ENCODE data around the gene LYL1. TPM values are rescaled to one million over a fixed set of nuclear protein-coding genes. Genes with fewer than 3 reads are reported as not detected.
A peak's percentile ranks its signal among the peaks of the same experiment; 100 is the strongest.

Gene LYL1
- total and polyA plus RNA-seq, 4 donors = 12.9 to 34.1 (median 20.7) TPM

DNA sequence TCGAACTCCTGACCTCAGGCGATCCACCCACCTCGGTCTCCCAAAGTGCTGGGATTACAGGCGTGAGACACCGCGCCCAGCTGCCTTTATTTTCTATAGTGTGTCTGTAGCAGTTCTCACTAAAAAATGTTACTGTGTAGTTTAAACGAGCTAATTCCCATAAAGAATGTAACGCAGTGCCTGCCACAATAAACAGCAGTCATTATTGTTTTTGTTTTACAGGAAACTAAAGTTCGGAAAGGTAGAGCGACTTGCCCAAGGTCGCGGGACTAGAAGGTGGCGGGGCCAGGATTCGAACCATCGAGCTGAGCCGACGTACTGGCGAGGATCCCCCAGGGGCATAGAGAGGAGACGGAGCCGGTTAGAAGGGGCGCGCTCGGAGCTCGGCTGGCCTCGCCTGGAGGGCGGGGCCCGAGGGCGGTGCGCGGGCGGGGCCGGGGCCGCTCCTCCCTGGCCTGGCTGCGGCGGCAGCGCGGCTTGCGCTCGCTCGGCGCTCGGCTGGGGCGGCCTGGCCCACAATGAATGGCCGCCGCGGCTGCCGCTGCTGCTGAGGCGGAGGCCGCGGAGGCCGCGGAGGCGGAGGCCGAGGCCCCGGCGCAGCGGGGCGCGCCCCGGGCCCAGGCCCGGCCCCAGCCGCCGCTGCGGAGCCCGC, 15.2 kb upstream of the LYL1 start, which contains the start of gene NACC1:
Gene NACC1, plus strand, starts transcription at position 493 of the 652 bp plus-strand sequence. CDS start 16,944 bp downstream, outside the sequence.
- ATAC-seq (ENCODE audit: insufficient read depth, low FRiP score) (peak; percentile 88), DNase-seq (peak; percentile 89 to 94 (median 94))
- Histone ChIP-seq H3K9ac (ENCODE audit: insufficient read depth in 1 of 2, low read length in 2 of 2) (peak within 1 kb of the TSS in 1 of 2 donors; percentile 75), H3K4me1 (ENCODE audit: control insufficient read depth in 5 of 5, insufficient read depth in 5 of 5, low read length in 5 of 5) (peaks cover 0 to 29% (median 9%) of the 10 kb centered on the region in 5 donors), H3K27ac (ENCODE audit: low read depth in 1 of 2, low read length in 1 of 2) (peak within 1 kb of the TSS; percentile 76), H3K9me3 (ENCODE audit: control insufficient read depth in 4 of 4, insufficient read depth in 3 of 4, low read length in 3 of 4) (no peaks in the 10 kb centered on the region), H3K36me3 (ENCODE audit: control insufficient read depth in 4 of 4, insufficient read depth in 4 of 4, low read length in 4 of 4) (peaks cover 0 to 5% (median 2%) of the 10 kb centered on the region in 4 donors), H3K4me3 (peak within 1 kb of the TSS; percentile 97), H3K27me3 (ENCODE audit: control insufficient read depth in 3 of 3, insufficient read depth in 3 of 3, low read length in 2 of 3) (no peaks in the 10 kb centered on the region)
- 2% methylated on average over 61 to 65 of the region's 65 CpGs for WGBS, 2 donors
- TF ChIP-seq, protein P1, sequence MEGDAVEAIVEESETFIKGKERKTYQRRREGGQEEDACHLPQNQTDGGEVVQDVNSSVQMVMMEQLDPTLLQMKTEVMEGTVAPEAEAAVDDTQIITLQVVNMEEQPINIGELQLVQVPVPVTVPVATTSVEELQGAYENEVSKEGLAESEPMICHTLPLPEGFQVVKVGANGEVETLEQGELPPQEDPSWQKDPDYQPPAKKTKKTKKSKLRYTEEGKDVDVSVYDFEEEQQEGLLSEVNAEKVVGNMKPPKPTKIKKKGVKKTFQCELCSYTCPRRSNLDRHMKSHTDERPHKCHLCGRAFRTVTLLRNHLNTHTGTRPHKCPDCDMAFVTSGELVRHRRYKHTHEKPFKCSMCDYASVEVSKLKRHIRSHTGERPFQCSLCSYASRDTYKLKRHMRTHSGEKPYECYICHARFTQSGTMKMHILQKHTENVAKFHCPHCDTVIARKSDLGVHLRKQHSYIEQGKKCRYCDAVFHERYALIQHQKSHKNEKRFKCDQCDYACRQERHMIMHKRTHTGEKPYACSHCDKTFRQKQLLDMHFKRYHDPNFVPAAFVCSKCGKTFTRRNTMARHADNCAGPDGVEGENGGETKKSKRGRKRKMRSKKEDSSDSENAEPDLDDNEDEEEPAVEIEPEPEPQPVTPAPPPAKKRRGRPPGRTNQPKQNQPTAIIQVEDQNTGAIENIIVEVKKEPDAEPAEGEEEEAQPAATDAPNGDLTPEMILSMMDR (IDR thresholded peaks at IDR 0.05; ENCODE audit: control extremely low read depth, extremely low read depth) = no peak

DNA sequence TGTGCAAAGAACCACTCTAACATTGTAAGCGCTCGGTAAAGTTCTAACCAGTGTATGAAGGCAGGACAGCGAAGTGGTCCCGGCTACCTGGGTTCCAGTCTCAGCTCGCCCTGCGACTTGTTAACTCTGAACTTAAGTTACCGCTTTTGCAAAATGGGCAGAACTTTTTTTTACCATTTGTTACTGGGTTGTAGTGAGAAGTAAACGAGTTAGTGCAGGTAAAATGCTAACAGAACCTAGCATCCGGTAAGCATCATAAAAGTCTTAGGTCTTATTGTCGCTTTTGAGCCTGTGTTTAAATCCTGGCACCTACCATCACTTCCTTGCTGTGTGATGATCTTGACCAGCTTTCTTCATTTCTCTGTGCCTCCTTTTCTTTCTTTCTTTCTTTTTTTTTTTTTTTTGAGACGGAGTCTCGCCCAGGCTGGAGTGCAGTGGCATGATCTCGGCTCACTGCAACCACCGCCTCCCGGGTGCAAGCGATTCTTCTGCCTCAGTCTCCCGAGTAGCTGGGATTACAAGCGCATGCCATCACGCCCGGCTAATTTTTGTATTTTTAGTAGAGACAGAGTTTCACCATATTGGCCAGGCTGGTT, 14.6 kb upstream of the LYL1 start:
- ATAC-seq (ENCODE audit: insufficient read depth, low FRiP score) (no peak), DNase-seq (peak in 1 of 3 donors; percentile 13)
- Histone ChIP-seq H3K4me3 (peak overlapping the region; percentile 9), H3K27ac (ENCODE audit: low read depth in 1 of 2, low read length in 1 of 2) (peak overlapping the region; percentile 55 to 65), H3K4me1 (ENCODE audit: control insufficient read depth in 5 of 5, insufficient read depth in 5 of 5, low read length in 5 of 5) (peaks cover 0 to 29% (median 9%) of the 10 kb centered on the region in 5 donors), H3K9me3 (ENCODE audit: control insufficient read depth in 4 of 4, insufficient read depth in 3 of 4, low read length in 3 of 4) (no peaks in the 10 kb centered on the region), H3K9ac (ENCODE audit: insufficient read depth in 1 of 2, low read length in 2 of 2) (peak overlapping the region in 1 of 2 donors; percentile 75), H3K27me3 (ENCODE audit: control insufficient read depth in 3 of 3, insufficient read depth in 3 of 3, low read length in 2 of 3) (no peaks in the 10 kb centered on the region), H3K36me3 (ENCODE audit: control insufficient read depth in 4 of 4, insufficient read depth in 4 of 4, low read length in 4 of 4) (peaks cover 0 to 10% (median 6%) of the 10 kb centered on the region in 4 donors)
- TF ChIP-seq, protein P1 (IDR thresholded peaks at IDR 0.05; ENCODE audit: control extremely low read depth, extremely low read depth) = no peak
- 11 to 13% methylated on average over 19 to 20 of the region's 20 CpGs for WGBS, 2 donors

DNA sequence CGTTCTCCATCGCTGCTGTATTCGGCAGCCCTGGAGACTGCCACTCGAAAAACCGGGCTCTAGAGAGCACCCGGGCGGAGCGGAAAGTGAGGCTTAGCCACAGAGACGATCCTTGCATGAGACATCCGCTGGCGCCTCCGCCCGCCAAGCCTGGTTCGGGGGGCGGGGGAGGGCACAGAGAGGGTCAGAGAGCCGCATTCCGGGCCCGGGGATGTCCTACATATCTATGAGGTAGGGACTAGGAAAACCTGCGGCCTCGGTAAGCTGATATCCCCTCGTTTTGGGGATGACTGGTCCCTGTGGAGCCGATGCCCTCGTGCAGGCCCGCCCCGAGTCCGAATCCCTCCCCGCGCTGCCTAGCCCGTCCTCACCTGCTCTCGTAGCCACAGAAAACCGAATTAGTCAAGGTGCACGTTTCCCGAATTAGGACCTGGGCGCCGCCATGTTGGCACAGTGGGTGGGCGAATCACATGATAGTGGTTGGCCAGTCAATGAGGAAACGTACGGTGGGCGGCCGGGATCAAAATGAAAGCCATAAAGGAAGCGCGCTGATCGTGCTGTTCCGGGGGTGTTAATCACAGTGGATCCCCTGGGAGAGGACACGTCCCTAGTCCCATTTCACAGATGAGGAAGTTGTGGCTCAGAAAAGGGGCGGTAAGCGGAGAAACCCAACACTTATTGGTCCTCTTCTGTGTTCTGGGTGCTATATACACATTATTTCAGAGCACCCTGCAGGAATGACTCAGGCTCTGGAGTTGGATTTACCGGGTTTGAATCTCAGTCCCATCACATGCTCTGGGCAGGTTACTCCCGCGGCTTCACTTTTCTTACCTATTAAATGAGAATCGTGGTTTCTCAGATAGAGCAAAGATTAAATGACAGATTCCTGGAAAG, 13.9 kb upstream of the LYL1 start, which contains the start of gene TRMT1:
Gene TRMT1, minus strand, starts transcription at position 459 of the 894 bp plus-strand sequence. Its CDS starts 341 bp downstream, at position 118.
- WGBS, 2 donors = 0 to 1% methylated on average over 50 to 51 of the region's 51 CpGs
- peaks cover 0 to 29% (median 9%) of the 10 kb centered on the region in 5 donors for H3K4me1 ChIP-seq (ENCODE audit: control insufficient read depth in 5 of 5, insufficient read depth in 5 of 5, low read length in 5 of 5)
- H3K27ac ChIP-seq (ENCODE audit: low read depth in 1 of 2, low read length in 1 of 2) = peak within 1 kb of the TSS; percentile 62 to 65
- TF ChIP-seq, protein P1 (IDR thresholded peaks at IDR 0.05; ENCODE audit: control extremely low read depth, extremely low read depth) = no peak
- H3K4me3 ChIP-seq = peak within 1 kb of the TSS; percentile 93
- peaks cover 0 to 7% (median 6%) of the 10 kb centered on the region in 4 donors for H3K36me3 ChIP-seq (ENCODE audit: control insufficient read depth in 4 of 4, insufficient read depth in 4 of 4, low read length in 4 of 4)
- ATAC-seq (ENCODE audit: insufficient read depth, low FRiP score) (peak; percentile 67), DNase-seq (peak; percentile 93 to 96 (median 95))
- no peaks in the 10 kb centered on the region for H3K9me3 ChIP-seq (ENCODE audit: control insufficient read depth in 4 of 4, insufficient read depth in 3 of 4, low read length in 3 of 4)
- peak within 1 kb of the TSS; percentile 67 to 75 for H3K9ac ChIP-seq (ENCODE audit: insufficient read depth in 1 of 2, low read length in 2 of 2)
- H3K27me3 ChIP-seq (ENCODE audit: control insufficient read depth in 3 of 3, insufficient read depth in 3 of 3, low read length in 2 of 3) = no peaks in the 10 kb centered on the region
